GM19468 (cell line): ENCODE data around the gene MFN2.
"Not testable (repeated sequence)": the region's sequence is repeated elsewhere in the genome, so short reads cannot be mapped to it uniquely, and the experiment has no call there.

ENCODE experiments used
- ATAC-seq: cut with Tn5 transposase; IDR thresholded peaks from one replicate; pipeline ENCODE4 v1.9.1; 2021; ENCODE audit warnings: mild to moderate bottlenecking, moderate library complexity, moderate number of reproducible peaks; ENCODE audit not compliant: unreplicated experiment; ENCODE audit errors: extremely low read depth

Gene MFN2

GRCh38 chr1:11979851-11980675, at the start of gene MFN2:
Gene MFN2 (plus strand): TSS chr1:11980444. CDS start chr1:11989169, 8,725 bp downstream.
- ATAC-seq, result peak; percentile 87

DNA sequence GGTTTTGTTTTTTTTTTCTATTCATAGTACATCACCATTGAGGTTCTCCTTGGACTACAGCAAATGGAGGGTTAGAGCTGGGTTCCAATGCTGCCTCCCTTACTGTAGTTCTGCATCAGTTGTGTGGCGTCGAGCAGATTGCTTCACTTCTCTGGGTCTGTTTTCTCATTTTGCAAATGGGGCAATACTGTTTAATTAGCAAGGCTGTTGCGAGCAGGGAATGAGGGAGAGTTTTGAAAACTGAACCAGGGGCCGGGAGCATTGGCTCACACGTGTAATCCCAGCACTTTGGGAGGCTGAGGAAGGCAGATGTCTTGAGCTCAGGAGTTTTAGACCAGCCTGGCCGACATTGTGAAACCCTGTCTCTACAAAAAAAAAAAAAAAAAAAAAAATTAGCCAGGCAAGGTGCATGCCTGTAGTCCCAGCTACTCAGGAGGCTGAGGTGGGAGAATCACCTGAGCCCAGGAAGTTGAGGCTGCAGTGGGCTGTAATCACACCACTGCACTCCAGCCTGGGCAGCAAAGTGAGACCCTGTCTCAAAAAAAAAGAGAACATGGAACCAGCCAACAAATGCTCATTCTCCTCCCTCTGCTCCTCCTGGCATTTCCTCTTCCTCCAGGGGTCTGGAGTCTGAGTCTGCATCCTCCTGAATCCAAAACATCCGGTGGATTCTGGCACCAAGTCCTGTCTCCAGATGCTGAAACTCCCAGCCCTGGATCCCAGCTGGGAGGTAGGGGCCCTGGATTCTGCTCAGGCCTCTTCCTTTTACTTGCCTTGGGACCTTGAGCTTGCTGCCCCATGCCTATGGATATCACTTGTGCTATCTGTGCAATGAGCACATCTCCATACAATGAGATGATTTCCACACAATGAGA, 49.4 kb upstream of the MFN2 start:
- ATAC-seq, result no peak

- no peak for ATAC-seq
Measured at GRCh38 chr1:11931845-11932244, 48.4 kb upstream of the MFN2 start.

DNA sequence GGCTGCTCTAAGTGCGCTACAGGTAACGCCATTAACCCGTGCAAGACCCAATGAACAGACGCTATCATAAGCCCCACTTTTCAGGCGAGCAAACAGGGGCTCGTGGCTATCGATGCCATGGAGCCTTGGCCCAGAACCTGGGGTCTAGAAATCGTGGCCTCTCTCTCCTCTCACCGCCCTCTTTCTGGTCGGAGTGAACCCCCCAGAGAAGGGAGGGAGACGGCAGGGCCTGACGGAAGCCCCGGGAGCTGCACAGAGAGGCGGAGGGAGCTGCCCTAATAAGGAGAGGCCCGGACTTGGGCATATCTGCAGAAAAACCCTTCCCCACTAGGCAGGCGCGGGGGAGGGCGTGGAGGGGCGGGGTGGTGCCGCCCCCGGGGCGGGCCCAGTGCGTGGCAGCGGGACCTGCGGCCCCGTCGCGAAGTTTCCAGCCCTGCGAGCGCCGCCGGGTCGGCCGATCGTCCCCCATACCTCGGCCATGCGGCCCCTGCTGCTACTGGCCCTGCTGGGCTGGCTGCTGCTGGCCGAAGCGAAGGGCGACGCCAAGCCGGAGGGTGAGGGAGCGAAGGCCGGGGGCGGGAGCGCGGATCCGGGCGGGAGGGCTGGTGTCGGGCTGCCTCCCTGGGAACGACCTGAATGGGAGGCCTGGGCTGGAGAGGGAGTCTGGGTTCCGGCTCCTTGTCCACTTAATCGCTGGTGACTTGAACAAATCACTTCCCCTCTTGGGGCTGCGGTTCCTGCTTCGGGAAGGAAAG, 45.8 kb upstream of the MFN2 start, which contains the start of gene PLOD1:
TSS of gene PLOD1 (plus strand) at position 416 of the 755 bp plus-strand sequence. CDS start at position 479, 63 bp downstream.
- no peak for ATAC-seq

DNA sequence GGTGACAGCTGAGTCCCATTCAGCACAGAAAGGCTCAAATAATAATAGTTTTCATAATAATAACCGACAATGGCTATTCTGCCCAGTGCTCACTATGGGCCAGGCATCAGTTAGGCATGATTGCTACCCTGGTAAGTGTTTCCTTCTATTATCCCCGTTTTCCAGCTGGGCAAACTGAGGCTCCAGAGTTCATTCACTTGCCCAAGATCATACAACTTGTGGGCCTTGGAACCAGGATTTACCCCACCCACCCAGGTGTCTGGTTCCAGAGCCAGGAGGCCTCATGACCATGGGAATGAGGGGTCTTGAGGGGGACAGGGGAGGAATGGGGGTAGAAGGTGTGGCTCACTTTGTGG, 45.2 kb upstream of the MFN2 start:
- no peak for ATAC-seq

DNA sequence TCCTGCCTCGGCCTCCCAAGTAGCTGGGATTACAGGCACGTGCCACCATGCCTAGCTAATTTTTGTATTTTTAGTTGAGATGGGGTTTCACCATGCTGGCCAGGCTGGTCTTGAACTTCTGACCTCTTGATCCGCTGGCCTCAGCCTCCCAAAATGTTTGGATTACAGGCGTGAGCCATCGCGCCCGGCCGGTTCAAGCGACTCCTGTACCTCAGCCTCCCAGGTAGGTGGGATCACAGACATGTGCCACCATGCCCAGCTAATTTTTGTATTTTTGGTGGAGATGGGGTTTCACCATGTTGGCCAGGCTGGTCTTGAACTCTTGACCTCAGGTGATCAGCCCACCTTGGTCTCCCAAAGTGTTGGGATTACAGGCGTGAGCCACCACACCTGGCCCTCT, 44.5 kb upstream of the MFN2 start:
- ATAC-seq, result not testable (repeated sequence)

DNA sequence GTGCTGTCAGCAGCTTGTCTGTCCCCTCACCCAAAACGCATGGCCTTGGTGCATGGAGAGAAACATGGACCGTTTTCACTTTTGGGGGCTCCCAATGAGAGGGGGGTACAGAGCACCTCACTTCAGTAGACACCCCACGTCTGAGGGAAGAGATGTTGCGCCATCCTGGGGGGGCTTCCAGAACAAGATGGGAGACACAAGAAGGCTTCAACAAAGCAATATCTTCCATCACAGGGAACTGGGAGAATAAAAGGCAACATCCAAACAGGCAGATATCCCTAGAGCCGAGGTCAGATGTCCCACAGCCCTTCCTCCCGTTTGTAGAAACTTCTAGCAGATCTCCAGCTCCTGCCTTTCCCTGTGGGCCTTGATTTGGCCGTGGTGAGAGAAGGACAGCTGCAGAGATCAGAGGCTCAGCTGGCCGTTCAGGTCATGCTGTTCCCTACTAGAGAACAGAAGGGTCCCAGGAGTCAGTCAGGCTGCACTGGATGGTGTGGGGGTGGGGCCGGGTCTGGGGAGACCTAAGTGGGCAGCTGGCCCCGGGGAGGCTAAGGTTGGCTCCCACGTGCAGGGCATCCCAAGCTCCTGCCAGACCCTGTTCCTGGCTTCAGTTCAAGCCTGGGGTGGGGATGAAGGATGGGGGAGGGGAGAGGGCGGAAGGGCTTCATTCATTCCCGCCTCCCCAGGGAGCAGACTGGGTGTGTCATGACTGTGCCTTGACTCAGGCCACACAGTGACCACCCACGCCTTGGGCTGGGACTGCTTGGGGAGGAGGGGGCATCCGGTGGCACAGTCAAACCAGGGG, 41.3 kb upstream of the MFN2 start:
- ATAC-seq, result no peak

DNA sequence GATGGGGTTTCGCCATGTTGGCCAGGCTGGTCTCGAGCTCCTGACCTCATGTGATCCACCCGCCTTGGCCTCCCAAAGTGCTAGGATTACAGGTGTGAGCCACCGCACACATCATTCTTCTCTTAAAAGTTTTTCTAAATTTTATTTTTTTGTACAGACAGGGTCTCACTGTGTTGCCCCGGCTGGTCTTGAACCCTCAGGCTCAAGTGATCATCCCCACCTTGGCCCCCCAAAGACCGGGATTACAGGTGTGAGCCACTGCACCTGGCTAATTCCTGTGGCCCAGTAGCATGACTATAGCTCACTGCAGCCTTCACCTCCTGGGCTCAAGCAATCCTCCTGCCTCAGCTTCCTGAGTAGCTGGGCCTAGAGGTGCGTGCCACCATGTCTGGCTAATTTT, 40.5 kb upstream of the MFN2 start:
- ATAC-seq, result not testable (repeated sequence)

GRCh38 chr1:11940260-11940921, 39.9 kb upstream of the MFN2 start:
- no peak for ATAC-seq

GRCh38 chr1:11942280-11942679, 38.0 kb upstream of the MFN2 start:
- ATAC-seq, result no peak

DNA sequence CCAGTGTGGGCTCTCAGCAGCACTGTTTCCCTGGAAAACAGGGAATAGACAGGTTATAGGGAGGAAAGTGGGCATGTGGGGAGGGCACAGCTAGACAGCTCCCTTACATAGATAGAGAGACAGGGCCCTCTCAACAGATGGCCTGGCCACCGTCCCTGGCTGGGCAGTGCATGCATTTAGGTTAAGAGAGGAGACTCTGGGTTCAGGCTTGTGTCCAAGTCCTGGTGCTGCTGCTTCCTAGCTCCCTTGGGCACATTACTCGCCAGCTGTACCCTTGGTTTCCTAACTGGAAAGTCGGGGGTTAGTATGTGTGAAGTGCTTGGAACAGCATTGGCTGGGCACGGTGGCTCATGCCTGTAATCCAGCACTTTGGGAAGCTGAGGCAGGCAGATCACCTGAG, 36.6 kb upstream of the MFN2 start:
- ATAC-seq, result no peak

DNA sequence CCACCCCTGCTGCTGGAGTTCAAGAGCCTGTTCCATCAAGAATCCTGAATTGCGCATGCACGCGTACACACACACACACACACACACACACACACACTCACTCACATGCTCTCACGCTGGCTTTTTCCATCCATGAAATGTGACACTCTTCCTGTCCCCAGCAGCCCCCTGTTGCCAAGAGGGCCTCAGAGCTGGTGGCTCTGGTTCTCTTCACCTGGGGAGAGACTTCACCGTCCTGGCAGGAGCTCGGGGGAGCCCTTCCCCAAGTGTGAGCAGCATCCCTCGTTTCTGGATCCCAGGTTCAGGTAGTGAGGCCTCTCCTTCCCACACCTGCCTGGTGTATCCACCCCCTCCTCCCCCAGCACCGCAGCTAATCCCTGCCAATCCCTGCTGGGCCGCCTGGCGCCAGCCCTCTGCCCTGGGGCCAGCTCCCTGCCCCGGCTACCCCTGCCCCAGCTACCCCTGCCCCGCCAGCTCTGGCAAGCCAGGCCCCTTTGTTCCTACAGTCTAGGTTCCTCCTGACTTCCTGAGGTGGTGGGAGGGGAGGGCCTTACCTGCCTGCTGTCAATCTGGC, 35.8 kb upstream of the MFN2 start:
- no peak for ATAC-seq

- no peak for ATAC-seq
Measured at GRCh38 chr1:11946647-11947046, 33.6 kb upstream of the MFN2 start.

DNA sequence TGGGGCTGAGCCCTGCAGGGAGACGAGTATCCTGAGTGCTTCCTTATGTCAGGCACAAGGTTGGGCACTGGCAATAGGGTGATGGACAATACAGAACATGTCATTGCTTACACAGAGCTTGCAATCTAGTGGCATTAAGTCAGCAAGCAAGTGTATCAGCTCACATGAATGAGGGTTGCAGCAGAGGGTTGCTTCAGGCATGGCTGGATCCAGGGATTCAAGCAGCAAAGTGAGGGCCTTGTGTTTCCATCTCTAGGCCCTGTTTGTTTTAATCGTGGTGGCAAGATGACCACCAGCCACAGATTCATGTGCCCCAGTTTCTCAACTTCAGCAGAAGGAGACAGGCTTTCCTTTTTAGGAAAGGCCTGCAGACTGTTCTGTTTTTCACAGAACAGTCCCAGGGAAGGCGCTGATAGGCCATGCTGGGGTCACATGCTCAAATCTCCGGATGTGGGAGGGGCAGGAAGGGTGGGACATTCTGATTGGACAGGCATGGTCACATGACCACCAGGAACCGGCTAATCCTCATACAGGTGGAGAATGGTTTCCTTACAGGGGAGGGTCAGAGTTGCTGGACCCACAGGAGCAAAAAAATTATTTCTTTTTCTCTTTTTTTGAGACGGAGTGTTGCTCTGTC, 31.3 kb upstream of the MFN2 start:
- ATAC-seq, result no peak

DNA sequence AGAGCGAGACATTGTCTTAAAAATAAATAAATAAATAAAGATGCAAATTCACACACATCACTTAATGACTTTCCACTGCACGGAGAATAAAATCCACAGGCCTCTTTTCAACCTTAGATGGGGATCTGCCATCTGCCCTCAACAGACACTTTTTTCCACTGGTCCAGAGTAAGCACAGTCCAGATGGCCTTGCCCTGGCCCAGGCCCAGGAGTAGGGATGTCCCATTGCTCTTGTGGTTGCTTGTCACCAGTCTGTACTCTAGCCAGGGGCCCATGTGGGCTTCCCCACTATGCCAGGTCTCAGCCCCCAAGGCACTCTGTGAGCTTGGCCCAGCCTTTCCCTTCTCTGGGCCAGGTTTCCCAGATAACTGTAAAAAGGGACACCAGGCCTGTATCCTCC, 28.3 kb upstream of the MFN2 start:
- ATAC-seq, result no peak

GRCh38 chr1:11952455-11953109, 27.7 kb upstream of the MFN2 start:
- ATAC-seq, result no peak

- ATAC-seq, result no peak
Measured at GRCh38 chr1:11955221-11955620, 25.0 kb upstream of the MFN2 start.

DNA sequence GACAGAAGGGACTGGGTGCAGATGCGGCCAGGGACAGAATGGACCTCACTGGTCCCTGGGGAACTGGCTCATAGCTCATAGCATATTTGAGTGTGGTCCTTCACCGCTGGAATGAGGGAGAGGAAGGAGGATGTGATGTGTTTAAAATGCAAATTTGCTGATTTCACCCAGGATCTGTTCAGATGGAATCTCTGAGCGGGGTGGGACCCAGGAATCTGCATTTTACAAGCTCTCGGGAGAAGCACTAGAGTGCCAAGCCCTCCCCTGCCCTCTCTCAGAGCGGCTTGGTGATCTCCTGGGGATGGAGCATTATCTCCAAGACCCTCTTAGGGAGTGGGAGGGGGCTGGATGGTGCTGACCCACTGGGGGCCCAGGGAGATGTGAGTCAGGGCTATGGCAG, 22.8 kb upstream of the MFN2 start:
- ATAC-seq, result no peak
